ENCODE measurements around the gene GHR. TPM values are rescaled to one million over a fixed set of nuclear protein-coding genes. Genes with fewer than 3 reads are reported as not detected.
A peak's percentile ranks its signal among the peaks of the same experiment; 100 is the strongest.

Gene GHR
- total RNA-seq, 4 donors from 2014 or later = 10.9 to 14.9 (median 14.2) TPM

DNA sequence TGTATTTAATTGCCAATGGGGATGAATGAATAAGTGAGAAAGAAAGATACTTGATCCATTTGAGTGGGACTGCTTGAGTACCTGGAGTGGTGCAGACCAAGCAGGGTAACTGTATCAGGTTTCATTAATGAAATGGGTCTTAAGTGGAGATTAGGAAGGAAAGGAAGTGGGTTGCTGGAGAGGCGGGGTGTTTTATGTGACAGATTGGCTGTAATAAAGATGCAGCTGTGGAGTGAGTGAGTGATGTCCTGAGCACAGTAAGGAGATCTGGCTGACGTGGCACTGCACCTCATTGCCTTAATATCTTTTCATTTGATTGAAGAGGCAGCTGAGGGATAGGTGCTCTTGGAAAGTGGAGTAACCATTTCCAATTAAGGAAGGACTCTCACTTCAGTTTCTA, 172.4 kb downstream of the GHR start:
- H3K27ac ChIP-seq = no peak overlapping the region
- no peak for DNase-seq
- peaks cover 21 to 36% of the 10 kb centered on the region in 2 donors for H3K4me1 ChIP-seq
- H3K4me3 ChIP-seq (replicated peaks in 1 of 3) = no peak overlapping the region
- H3K36me3 ChIP-seq = no peaks in the 10 kb centered on the region
- TF ChIP-seq POLR2A (IDR thresholded peaks at IDR 0.05) = no peak
- TF ChIP-seq, protein P1, sequence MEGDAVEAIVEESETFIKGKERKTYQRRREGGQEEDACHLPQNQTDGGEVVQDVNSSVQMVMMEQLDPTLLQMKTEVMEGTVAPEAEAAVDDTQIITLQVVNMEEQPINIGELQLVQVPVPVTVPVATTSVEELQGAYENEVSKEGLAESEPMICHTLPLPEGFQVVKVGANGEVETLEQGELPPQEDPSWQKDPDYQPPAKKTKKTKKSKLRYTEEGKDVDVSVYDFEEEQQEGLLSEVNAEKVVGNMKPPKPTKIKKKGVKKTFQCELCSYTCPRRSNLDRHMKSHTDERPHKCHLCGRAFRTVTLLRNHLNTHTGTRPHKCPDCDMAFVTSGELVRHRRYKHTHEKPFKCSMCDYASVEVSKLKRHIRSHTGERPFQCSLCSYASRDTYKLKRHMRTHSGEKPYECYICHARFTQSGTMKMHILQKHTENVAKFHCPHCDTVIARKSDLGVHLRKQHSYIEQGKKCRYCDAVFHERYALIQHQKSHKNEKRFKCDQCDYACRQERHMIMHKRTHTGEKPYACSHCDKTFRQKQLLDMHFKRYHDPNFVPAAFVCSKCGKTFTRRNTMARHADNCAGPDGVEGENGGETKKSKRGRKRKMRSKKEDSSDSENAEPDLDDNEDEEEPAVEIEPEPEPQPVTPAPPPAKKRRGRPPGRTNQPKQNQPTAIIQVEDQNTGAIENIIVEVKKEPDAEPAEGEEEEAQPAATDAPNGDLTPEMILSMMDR (IDR thresholded peaks at IDR 0.05) = no peak
- no peaks in the 10 kb centered on the region for H3K27me3 ChIP-seq
- H3K9me3 ChIP-seq = no peaks in the 10 kb centered on the region
- WGBS, 2 donors = 77 to 78% methylated on average over 2 of the region's 2 CpGs
- intact Hi-C loops (cut with DNase I) = no loop called here

DNA sequence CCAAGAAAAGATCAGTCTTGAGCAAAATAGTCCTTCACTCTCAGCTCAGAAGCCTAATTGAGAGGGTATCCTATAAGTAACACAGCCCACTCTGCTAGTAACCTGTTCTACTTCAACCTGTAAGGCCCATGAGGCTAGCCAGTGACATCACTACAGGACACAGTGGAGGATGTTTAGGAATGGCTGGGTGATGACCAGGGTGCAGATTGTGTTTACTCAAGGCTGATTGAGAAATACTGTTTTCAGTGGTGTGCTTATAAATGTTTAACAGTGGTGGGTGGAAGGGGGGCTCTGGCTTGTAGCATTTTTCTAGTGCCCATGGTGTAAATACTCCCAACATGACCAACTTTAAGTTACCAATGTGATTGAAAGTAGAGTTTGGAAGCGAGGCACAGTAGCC, 173.6 kb downstream of the GHR start:
- no peaks in the 10 kb centered on the region for H3K27me3 ChIP-seq
- no peak overlapping the region for H3K4me3 ChIP-seq (replicated peaks in 1 of 3)
- no peaks in the 10 kb centered on the region for H3K9me3 ChIP-seq
- TF ChIP-seq, protein P1 (IDR thresholded peaks at IDR 0.05) = no peak
- TF ChIP-seq POLR2A (IDR thresholded peaks at IDR 0.05) = no peak
- intact Hi-C loops (cut with DNase I) = no loop called here
- peaks cover 12 to 25% of the 10 kb centered on the region in 2 donors for H3K4me1 ChIP-seq
- DNase-seq = no peak
- no peaks in the 10 kb centered on the region for H3K36me3 ChIP-seq
- 98% methylated on average over 1 of the region's 1 CpG for WGBS, 2 donors
- H3K27ac ChIP-seq = no peak overlapping the region

DNA sequence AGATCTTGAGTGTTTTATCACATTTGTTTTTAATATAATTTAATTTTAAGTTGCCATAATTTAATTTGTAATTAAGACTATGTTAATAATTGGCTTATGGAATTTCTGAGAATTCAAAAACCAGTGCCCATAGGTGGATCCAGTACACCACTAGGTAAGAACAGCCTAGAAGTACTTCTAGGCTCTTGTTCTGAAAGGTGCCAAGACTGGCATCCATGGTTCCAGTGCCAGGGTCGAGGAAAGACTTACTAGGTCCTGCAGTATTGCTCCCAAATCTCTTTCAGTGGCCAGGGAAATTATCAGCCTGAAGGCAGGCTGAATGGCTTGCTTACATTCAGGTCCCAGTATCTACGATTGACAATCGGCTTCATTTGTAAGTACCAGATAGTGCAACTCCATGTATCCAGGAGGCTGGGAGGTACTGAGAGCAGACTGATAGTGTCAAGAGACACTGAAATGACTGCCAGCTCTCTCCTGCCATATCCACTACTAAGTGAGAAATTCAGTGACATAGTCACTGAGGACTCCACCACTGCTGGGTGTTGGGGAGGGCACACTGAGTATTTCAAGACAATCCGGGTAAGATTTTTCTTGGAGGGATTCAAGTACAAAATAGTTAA, 174.2 kb downstream of the GHR start:
- Histone ChIP-seq H3K9me3 (no peaks in the 10 kb centered on the region), H3K36me3 (no peaks in the 10 kb centered on the region), H3K27me3 (no peaks in the 10 kb centered on the region), H3K4me1 (peaks cover 12 to 25% of the 10 kb centered on the region in 2 donors), H3K27ac (no peak overlapping the region), H3K4me3 (replicated peaks in 1 of 3) (no peak overlapping the region)
- intact Hi-C loops (cut with DNase I) = no loop called here
- TF ChIP-seq POLR2A (IDR thresholded peaks at IDR 0.05) = no peak
- TF ChIP-seq, protein P1 (IDR thresholded peaks at IDR 0.05) = no peak
- 92 to 98% methylated on average over 4 of the region's 4 CpGs for WGBS, 2 donors
- DNase-seq = no peak

DNA sequence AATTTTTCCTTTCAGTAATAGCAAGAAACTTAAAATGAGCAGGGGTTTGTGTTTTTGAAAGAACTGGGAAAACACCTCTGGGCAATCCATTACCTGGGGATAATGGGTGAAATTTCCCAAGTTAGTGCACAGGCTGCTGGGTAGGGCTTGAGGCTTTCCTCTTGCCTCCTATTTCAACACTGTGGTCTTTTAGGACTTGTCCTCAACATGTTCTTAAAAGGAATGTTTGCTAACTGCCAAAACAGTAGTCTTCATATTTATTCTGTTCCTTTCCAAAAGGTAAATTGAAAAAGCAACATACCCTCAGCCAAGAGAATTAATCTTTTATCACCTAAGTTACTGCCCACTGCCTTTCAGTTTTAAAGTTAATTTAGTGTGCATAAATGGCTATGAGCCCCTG, 175.1 kb downstream of the GHR start:
- Histone ChIP-seq H3K4me1 (peaks cover 12 to 25% of the 10 kb centered on the region in 2 donors), H3K36me3 (no peaks in the 10 kb centered on the region), H3K27ac (peak overlapping the region in 1 of 3 donors; percentile 30), H3K9me3 (no peaks in the 10 kb centered on the region), H3K27me3 (no peaks in the 10 kb centered on the region), H3K4me3 (replicated peaks in 1 of 3) (no peak overlapping the region)
- TF ChIP-seq, protein P1 (IDR thresholded peaks at IDR 0.05) = no peak
- no peak for TF ChIP-seq POLR2A (IDR thresholded peaks at IDR 0.05)
- DNase-seq = no peak
- intact Hi-C loops (cut with DNase I) = no loop called here

DNA sequence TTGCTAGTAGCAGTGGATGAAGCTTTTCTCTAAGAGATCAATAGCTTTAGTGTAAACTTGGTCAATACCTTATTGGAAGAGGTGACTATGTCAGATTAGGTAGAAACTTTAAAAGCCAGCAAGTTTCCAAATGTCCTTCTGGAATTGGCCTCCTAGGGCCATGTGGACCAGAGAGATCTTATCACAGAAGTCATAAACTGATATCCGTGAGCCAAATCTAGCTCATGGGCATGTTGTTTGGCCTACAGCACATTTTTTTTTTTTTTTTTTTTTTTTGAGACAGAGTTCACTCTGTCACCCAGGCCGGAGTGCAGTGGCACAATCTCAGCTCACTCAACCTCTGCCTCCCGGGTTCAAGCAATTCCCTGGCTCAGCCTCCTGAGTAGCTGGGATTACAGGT, 175.9 kb downstream of the GHR start:
- Histone ChIP-seq H3K27ac (peak overlapping the region in 1 of 3 donors; percentile 25), H3K36me3 (no peaks in the 10 kb centered on the region), H3K27me3 (no peaks in the 10 kb centered on the region), H3K9me3 (no peaks in the 10 kb centered on the region), H3K4me1 (peaks cover 12 to 25% of the 10 kb centered on the region in 2 donors), H3K4me3 (replicated peaks in 1 of 3) (no peak overlapping the region)
- TF ChIP-seq, protein P1 (IDR thresholded peaks at IDR 0.05) = no peak
- TF ChIP-seq POLR2A (IDR thresholded peaks at IDR 0.05) = no peak
- intact Hi-C loops (cut with DNase I) = no loop called here
- DNase-seq = no peak
- WGBS, 2 donors = 93% methylated on average over 3 of the region's 3 CpGs
